Frontal cortex (tissue), 4 donors: ENCODE data around the gene TMPRSS11B. TPM values are rescaled to one million over a fixed set of nuclear protein-coding genes. Genes with fewer than 3 reads are reported as not detected.
A peak's percentile ranks its signal among the peaks of the same experiment; 100 is the strongest.
"Not testable (repeated sequence)": the region's sequence is repeated elsewhere in the genome, so short reads cannot be mapped to it uniquely, and the experiment has no call there.

Source experiments
- DNase-seq, 2 donors: peaks; one replicate each; pipeline ENCODE4 v3.0.0; 2012; ENCODE audit warnings: low spot score in 2 of 2
- FAIRE-seq: peaks from 2 replicates; lab custom pipeline; 2012; peaks lifted over from hg19 to GRCh38; lab: Jason Lieb, UNC
- total RNA-seq: library from RNA; depleted of rRNA; stranded (reverse); fragments of >200 nt; gene quantifications from one replicate; pipeline ENCODE4 v1.2.3, GENCODE V29; 2014
- donor health status: control.
- donor health status: control.
- donor health status: control.

The TMPRSS11B gene, protein sequence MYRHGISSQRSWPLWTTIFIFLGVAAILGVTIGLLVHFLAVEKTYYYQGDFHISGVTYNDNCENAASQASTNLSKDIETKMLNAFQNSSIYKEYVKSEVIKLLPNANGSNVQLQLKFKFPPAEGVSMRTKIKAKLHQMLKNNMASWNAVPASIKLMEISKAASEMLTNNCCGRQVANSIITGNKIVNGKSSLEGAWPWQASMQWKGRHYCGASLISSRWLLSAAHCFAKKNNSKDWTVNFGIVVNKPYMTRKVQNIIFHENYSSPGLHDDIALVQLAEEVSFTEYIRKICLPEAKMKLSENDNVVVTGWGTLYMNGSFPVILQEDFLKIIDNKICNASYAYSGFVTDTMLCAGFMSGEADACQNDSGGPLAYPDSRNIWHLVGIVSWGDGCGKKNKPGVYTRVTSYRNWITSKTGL
- total RNA-seq: not detected

DNA sequence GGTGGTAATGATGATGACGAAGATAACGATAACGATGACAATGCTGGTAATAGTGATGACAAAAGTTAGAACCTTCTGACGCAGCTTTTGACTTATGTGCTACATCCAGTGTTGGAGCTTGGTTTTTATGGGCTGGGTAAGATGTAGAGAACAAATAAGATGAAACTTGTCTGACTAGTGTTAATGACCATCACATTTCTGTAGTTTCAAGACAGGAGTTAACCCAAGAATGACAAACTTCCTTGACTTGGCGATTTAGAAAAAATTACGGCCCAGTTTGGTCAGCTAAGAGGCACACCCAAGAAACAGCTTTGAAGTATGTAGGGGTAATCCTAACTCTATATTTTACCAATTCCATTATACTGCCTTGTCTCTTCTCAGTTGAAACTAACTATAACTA lies at the start of gene TMPRSS11B:
Gene TMPRSS11B, minus strand, starts transcription at position 101 of the 400 bp plus-strand sequence. CDS start 136 bp downstream, outside the sequence.
- FAIRE-seq: no peak

GRCh38 chr4:68291256-68291655 lies 45.8 kb upstream of the TMPRSS11B start:
- FAIRE-seq (no peak), DNase-seq (no peak)

More for the DNA sequence above, at the start of gene TMPRSS11B:
- no peak for DNase-seq

DNA sequence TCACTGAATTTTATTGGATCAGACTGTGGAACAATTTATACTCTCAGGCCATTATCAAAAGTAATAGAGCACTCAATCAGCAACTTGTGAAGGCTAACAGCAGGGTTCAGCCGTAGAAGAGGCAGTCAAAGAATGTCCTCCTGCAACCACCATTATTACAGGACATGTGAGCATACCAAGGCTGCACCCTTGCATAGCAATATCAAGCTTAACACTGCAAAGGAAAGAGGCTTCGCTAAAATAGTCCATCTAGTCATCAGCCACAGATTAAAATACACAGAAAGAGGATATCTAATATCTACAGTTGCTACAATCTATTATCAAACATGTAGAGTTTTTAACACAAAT lies 42.9 kb upstream of the TMPRSS11B start:
- no peak for DNase-seq
- FAIRE-seq: no peak

DNA sequence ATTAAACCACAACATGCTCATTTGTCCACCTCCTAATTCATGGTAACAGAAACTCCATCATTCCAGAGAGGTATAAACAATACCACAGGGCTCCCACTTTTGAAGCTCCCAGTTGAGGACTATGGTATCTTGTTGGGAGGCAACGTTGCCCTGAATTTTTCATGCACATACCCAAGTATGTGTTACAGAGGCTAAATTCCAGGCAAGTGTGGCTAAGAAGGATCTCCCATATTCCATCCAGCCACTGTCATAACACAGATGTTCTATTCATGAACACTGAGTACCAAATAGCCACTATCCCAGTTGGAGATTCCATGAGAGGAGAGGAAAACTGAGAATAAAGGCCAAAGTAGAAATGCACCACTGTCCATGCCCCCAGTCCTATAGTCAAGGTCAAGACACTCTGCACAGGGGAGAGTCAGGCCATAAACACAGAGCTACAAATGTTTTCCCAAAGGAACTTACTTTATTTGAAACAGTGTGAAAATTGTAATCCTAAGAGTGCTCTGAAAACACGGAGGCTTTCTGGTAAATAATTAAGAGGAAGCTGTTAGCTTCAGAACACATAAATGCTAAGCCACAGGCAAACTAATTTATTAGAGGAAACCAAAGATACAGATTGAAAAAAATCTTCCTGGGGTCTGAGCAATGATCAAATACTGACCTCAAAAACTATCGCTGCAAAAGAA lies 42.4 kb upstream of the TMPRSS11B start:
- FAIRE-seq (no peak), DNase-seq (no peak)

DNA sequence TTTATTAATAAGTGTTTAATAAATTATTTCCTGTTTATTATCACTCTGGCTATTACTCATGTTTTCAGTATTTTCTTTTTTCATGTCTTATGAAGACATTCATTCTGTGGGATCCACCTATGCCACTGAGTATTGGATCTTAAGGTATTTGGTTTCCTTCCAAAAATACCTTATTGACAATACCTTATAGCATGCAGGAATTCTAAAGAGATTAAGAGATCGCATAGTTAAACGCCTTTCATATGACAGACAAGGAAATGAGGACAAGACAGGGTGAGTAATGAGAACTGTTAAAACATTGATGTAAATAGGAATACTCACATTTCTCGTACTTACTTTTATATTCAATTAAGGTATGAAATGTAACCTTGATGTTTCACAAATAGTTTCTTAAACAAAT lies 38.2 kb upstream of the TMPRSS11B start:
- FAIRE-seq: no peak
- DNase-seq: no peak

- DNase-seq: no peak
- FAIRE-seq: no peak
Measured at GRCh38 chr4:68283095-68283494, 37.6 kb upstream of the TMPRSS11B start.

GRCh38 chr4:68281796-68282740 lies 36.6 kb upstream of the TMPRSS11B start:
- FAIRE-seq, DNase-seq: not testable (repeated sequence)

DNA sequence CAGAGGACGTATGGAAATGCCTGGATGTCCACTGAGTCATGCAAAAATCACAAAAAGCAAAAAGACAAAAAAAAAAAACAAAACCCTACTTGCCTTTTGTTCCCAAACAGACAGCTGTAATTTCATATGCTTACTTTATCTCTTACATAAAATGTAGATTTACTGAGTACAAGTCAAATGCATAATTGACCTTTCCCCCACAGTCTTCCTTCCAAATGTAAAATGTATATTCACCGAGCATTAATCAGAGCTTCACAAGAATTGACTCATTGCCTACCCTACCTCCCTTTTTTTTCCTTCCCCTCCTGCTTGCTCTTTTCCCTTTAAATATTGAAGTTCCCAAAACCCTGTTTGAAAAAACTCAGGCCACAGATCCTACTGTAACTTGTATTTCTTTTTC lies 32.5 kb upstream of the TMPRSS11B start:
- no peak for DNase-seq
- no peak for FAIRE-seq

DNA sequence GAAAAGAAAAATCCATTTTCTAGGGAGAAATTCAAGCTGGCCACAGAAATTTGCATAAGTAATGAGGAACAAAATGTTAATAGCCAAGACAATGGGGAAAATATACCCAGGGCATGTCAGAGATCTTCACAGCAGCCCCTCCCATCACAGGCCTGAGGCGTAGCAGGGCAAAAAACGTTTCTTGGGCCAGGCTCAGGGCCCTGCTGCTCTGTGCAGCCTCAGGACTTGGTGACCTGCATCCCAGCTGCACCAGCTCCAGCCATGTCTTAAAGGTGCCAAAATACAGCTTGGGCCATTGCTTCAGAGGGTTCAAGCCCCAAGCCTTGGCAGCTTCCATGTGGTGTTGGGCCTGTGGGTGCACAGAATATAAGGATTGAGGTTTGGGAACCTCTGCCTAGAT lies 32.1 kb upstream of the TMPRSS11B start:
- DNase-seq (no peak), FAIRE-seq (no peak)

GRCh38 chr4:68272860-68273259 lies 27.4 kb upstream of the TMPRSS11B start:
- FAIRE-seq: no peak
- DNase-seq: no peak

- no peak for DNase-seq
- no peak for FAIRE-seq
Measured at GRCh38 chr4:68272380-68272779, 26.9 kb upstream of the TMPRSS11B start.

GRCh38 chr4:68271851-68272357 lies 26.4 kb upstream of the TMPRSS11B start:
- DNase-seq (peak; percentile 29 to 44), FAIRE-seq (peak; percentile 98)

GRCh38 chr4:68267433-68267944 lies 22.0 kb upstream of the TMPRSS11B start:
- FAIRE-seq: no peak

GRCh38 chr4:68264875-68265565 lies 19.5 kb upstream of the TMPRSS11B start:
- FAIRE-seq: no peak

More at GRCh38 chr4:68267433-68267944, 22.0 kb upstream of the TMPRSS11B start:
- DNase-seq: no peak

DNA sequence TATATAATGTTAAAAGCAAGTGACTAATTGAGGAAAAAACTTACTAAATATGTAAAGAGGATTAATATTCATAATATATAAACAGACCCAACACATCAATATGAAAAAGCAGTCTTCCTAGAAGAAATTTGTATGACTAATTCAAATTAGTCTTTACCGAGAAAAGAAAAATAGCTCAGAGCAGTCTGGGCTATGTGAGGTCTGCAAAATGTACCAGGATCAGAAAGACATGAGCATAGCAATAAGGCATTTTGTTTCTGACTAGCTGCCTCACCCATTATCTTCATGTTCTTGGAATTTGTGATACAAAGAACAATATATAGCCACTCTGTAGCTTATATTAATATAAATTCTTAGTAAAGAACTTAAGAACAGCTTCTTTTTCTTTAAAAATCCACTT lies 13.7 kb upstream of the TMPRSS11B start:
- FAIRE-seq: no peak
- no peak for DNase-seq

More at GRCh38 chr4:68264875-68265565, 19.5 kb upstream of the TMPRSS11B start:
- DNase-seq: no peak

DNA sequence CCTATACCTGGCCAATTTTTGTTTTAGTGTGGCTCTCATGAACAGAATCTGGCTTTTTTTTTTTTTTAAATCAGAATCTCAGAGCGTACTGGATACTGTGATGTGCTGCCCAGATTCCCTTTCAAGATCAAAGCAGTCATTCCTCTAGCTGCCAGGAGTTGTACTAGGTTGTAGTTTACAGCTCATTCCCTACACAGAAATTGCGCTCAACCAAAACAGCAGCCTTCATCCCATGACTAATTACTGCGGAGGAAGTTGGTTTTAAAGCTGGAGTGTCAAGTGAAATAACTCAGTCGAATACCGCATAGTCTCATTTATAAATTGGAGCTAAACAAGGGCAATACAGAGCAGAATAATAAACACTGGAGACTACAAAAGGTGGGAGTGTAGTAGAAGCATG lies 12.2 kb upstream of the TMPRSS11B start:
- DNase-seq (no peak), FAIRE-seq (no peak)

DNA sequence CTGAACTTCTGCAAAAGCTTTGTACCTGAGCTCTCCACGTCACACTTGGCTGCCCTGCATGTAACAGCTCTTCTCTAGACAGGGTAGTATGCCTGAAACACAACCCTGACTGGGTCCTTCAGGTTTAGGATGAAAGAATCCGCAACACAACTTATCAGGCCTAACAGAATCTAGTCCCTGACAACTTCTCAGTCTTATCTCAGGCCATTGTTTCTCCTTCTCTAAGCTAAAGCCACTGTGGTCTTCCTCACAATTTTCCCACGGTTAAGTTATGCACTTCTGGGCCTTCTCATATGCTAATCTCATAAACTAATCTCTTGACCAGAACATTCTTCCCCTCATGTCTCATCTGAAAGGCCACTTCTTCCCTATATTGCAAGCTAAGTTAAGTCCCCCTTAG lies 10.8 kb upstream of the TMPRSS11B start:
- FAIRE-seq (no peak), DNase-seq (no peak)

- FAIRE-seq: no peak
Measured at GRCh38 chr4:68250151-68250930, 4.8 kb upstream of the TMPRSS11B start.

More at GRCh38 chr4:68250151-68250930, 4.8 kb upstream of the TMPRSS11B start:
- DNase-seq: no peak
